ENCODE measurements around the gene CEP72. TPM values are rescaled to one million over a fixed set of nuclear protein-coding genes. Genes with fewer than 3 reads are reported as not detected.

Gene CEP72
- total and polyA plus RNA-seq, 2 experiments from 2014 or later = 1.7 to 2.4 TPM

DNA sequence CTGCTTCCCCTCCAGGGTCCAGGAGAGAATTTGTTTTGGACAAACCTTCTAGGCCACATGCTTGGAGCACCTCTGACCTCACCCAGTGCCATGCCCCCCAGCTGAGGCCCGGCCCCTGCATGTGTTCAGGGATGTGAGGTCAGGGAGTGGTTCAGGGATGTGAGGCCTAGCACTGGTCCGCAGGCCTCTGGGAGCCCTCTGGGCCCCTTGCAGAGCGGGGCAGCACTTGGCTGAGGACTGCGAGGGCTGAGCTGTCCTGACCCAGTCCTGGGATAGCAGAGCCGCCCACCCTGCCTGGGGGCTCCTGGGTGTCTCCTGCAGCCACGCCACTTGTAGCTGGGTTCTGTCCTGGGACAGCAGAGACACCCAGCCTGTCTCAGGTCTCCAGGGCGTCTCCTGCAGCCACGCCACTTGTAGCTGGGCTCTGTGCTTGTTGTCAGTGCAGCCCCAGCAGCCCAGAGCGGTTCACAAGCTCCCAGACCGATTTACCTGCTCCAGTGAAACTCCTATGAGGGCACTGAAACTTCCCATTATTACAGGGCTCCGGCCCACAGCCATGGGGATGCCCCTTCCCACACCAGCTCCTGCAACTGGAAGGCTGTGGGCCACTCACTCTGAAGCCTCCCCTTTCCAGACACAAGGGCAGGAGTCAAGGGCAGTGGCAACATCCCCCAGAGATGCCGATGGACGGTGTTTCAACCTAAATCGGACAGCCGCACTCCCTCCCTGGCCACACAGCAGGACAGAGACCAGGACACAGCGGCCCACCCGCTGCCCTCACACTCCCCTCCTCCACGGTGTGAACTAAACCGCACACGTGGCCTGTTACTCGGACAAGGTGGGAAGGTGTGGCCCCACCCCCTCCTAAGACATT lies 5.4 kb upstream of the CEP72 start:
- Histone ChIP-seq H3K9ac (no peak overlapping the region), H3K4me1 (ENCODE audit: insufficient read depth) (no peaks in the 10 kb centered on the region), H3F3A (ENCODE audit: insufficient read depth) (no peaks in the 10 kb centered on the region), H2AFZ (no peak overlapping the region), H3K79me2 (ENCODE audit: insufficient read depth) (no peaks in the 10 kb centered on the region), H3K4me3 (no peak overlapping the region), H3K9me2 (ENCODE audit: insufficient read depth) (no peaks in the 10 kb centered on the region), H3K36me3 (ENCODE audit: low read depth) (no peaks in the 10 kb centered on the region), H3K9me3 (ENCODE audit: low read depth) (no peaks in the 10 kb centered on the region), H3K4me2 (ENCODE audit: unreplicated experiment) (no peak overlapping the region), H4K20me1 (ENCODE audit: insufficient read depth) (no peaks in the 10 kb centered on the region), H3K27ac (no peak overlapping the region), H3K27me3 (replicated peaks; ENCODE audit: insufficient read depth) (no peaks in the 10 kb centered on the region)
- in situ Hi-C loops (cut with MboI) = no loop called here
- WGBS, 2 experiments (ENCODE audit: low coverage in 1 of 2, low lambda C conversion rate in 2 of 2, missing lambda C conversion rate in 2 of 2) = 31 to 32% methylated on average over 20 to 21 of the region's 21 CpGs
- no peak for DNase-seq
- TF ChIP-seq EZH2 (IDR thresholded peaks at IDR 0.05; ENCODE audit: insufficient read depth, poor library complexity, severe bottlenecking) (no peak), EZH2phosphoT487 (IDR thresholded peaks at IDR 0.05; ENCODE audit: insufficient read depth, low read depth) (no peak)

DNA sequence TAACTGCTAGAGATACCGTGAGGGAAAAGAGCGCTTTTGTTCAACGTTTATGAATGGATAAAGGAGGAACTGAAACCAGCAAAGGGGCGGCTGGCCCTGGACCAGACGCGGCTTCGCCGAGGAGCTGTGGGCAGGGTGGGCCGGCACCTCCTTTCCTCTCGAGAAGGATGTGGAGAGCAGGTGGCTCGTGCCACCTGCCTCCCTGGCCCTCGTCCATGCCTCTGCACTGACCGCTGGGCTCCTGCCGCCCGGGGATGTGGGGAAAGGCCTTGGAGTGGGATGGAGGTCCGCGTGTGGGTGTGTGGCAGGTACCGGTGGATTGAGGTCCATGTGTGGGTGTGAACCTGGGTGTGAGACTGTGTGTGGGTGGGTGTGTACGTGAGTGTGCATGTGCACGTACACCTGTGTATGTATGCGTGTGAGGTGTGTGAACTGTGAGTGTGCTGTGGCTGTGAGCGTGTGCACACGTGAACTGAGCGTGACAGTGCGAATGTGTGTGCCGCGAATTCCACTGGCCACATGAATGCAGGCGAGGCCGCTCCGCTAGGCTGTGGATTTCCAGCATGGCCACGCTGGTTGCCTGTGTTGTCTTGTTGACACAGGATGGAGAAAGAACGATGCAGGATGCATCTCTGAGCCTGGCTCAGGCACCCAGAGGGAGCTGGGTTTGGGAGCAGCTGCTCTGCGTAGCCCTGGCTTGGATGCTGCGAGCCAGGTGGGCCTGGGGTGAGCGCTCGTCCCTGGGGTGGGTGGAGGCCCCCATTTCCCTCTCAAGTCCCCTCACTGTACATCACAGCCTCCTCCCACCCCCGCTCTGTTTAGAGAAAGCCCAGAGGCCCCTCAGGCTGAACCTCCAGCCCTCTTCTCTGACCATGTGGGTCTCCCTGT lies 4.4 kb upstream of the CEP72 start:
- in situ Hi-C loops (cut with MboI) = no loop called here
- Histone ChIP-seq H3K79me2 (ENCODE audit: insufficient read depth) (peaks cover 3% of the 10 kb centered on the region), H3K27me3 (replicated peaks; ENCODE audit: insufficient read depth) (no peaks in the 10 kb centered on the region), H3K36me3 (ENCODE audit: low read depth) (no peaks in the 10 kb centered on the region), H3K4me1 (ENCODE audit: insufficient read depth) (no peaks in the 10 kb centered on the region), H4K20me1 (ENCODE audit: insufficient read depth) (no peaks in the 10 kb centered on the region), H2AFZ (no peak overlapping the region), H3K9ac (no peak overlapping the region), H3F3A (ENCODE audit: insufficient read depth) (no peaks in the 10 kb centered on the region), H3K4me3 (no peak overlapping the region), H3K4me2 (ENCODE audit: unreplicated experiment) (no peak overlapping the region), H3K9me2 (ENCODE audit: insufficient read depth) (no peaks in the 10 kb centered on the region), H3K9me3 (ENCODE audit: low read depth) (no peaks in the 10 kb centered on the region), H3K27ac (no peak overlapping the region)
- no peak for TF ChIP-seq EZH2phosphoT487 (IDR thresholded peaks at IDR 0.05; ENCODE audit: insufficient read depth, low read depth)
- TF ChIP-seq EZH2 (IDR thresholded peaks at IDR 0.05; ENCODE audit: insufficient read depth, poor library complexity, severe bottlenecking) = no peak
- DNase-seq = no peak
- WGBS, 2 experiments (ENCODE audit: low coverage in 1 of 2, low lambda C conversion rate in 2 of 2, missing lambda C conversion rate in 2 of 2) = 76 to 77% methylated on average over 32 to 37 of the region's 37 CpGs

DNA sequence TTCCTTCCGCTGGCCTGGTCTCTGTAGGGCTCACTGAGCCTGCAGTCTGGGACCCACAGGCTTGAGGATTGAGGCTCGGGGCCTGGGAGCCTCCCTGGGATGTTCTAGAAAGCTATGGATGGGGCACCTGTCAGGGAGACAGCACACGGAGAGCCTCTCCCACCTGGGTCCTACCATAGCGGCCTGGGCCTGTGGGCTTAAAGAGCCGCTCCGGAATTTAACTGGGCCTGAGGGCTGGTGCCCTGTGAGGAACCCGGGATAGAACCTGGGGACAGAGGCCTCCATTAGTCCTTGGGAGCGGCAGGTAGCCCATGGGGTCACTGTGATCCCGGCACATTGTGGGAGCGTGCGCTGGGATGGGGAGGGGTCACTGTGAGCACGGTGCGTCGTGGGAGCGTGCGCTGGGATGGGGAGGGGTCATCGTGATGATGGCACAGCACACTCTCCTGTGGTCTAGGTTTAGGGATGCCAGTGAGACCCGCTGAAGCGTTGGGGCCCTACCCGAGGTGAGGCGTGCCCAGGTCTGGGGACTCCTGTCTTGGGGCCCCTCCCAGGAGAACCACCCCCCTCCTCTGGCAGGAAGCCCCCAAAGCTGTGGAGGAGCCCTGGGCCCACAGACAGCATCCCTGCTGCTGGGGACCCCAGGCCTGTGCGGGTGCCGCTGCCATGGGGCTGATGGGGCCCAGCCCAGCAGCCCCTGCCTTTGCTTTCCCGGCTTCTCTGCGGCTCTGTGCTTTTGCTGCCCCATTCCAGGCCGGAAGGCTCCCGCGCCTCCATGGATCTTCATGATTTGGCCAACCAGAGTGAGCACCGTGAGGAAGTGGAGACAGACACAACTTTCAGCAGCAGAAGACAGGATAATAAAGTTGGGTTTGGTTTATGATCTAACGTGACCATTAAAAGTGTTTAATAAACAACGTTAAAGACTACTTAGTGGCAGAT lies 3.4 kb upstream of the CEP72 start:
- no peaks in the 10 kb centered on the region for H4K20me1 ChIP-seq (ENCODE audit: insufficient read depth)
- no peak overlapping the region for H3K4me2 ChIP-seq (ENCODE audit: unreplicated experiment)
- no peaks in the 10 kb centered on the region for H3K9me2 ChIP-seq (ENCODE audit: insufficient read depth)
- H3K27ac ChIP-seq = no peak overlapping the region
- H2AFZ ChIP-seq = no peak overlapping the region
- no peak overlapping the region for H3K9ac ChIP-seq
- peaks cover 12% of the 10 kb centered on the region for H3K79me2 ChIP-seq (ENCODE audit: insufficient read depth)
- 71 to 76% methylated on average over 28 to 31 of the region's 31 CpGs for WGBS, 2 experiments (ENCODE audit: low coverage in 1 of 2, low lambda C conversion rate in 2 of 2, missing lambda C conversion rate in 2 of 2)
- no peaks in the 10 kb centered on the region for H3K36me3 ChIP-seq (ENCODE audit: low read depth)
- in situ Hi-C loops (cut with MboI) = no loop called here
- H3F3A ChIP-seq (ENCODE audit: insufficient read depth) = no peaks in the 10 kb centered on the region
- no peaks in the 10 kb centered on the region for H3K27me3 ChIP-seq (replicated peaks; ENCODE audit: insufficient read depth)
- no peaks in the 10 kb centered on the region for H3K9me3 ChIP-seq (ENCODE audit: low read depth)
- H3K4me1 ChIP-seq (ENCODE audit: insufficient read depth) = no peaks in the 10 kb centered on the region
- TF ChIP-seq EZH2phosphoT487 (IDR thresholded peaks at IDR 0.05; ENCODE audit: insufficient read depth, low read depth) (no peak), EZH2 (IDR thresholded peaks at IDR 0.05; ENCODE audit: insufficient read depth, poor library complexity, severe bottlenecking) (no peak)
- no peak overlapping the region for H3K4me3 ChIP-seq
- DNase-seq = no peak

DNA sequence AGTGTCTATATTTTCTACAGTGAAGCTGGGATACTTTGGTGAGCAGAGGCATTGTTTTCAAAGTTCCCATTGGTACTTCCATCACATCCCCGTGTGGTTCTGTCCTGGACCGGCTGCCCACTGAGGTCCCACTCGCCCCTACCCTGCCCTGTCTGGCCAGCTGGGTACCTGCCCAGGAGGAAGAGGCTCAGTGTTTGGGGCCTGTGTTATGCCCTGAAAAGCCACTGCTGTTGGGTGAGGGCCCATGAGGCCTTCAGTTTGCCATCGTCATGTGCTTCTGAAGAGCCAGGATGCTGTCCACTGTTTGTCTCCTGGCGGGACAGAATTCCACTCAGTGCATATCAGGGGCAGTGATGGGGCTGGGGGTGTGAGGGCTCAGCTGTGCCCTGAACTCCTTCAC lies 2.6 kb upstream of the CEP72 start:
- in situ Hi-C loops (cut with MboI) = no loop called here
- H3K27ac ChIP-seq = no peak overlapping the region
- 88 to 94% methylated on average over 5 of the region's 5 CpGs for WGBS, 2 experiments (ENCODE audit: low coverage in 1 of 2, low lambda C conversion rate in 2 of 2, missing lambda C conversion rate in 2 of 2)
- H3K36me3 ChIP-seq (ENCODE audit: low read depth) = no peaks in the 10 kb centered on the region
- no peaks in the 10 kb centered on the region for H3F3A ChIP-seq (ENCODE audit: insufficient read depth)
- no peak overlapping the region for H3K4me3 ChIP-seq
- H4K20me1 ChIP-seq (ENCODE audit: insufficient read depth) = no peaks in the 10 kb centered on the region
- H3K9ac ChIP-seq = no peak overlapping the region
- TF ChIP-seq EZH2phosphoT487 (IDR thresholded peaks at IDR 0.05; ENCODE audit: insufficient read depth, low read depth) = no peak
- no peak for TF ChIP-seq EZH2 (IDR thresholded peaks at IDR 0.05; ENCODE audit: insufficient read depth, poor library complexity, severe bottlenecking)
- no peak overlapping the region for H2AFZ ChIP-seq
- no peaks in the 10 kb centered on the region for H3K4me1 ChIP-seq (ENCODE audit: insufficient read depth)
- no peak for DNase-seq
- no peaks in the 10 kb centered on the region for H3K27me3 ChIP-seq (replicated peaks; ENCODE audit: insufficient read depth)
- no peaks in the 10 kb centered on the region for H3K9me3 ChIP-seq (ENCODE audit: low read depth)
- peaks cover 14% of the 10 kb centered on the region for H3K79me2 ChIP-seq (ENCODE audit: insufficient read depth)
- H3K4me2 ChIP-seq (ENCODE audit: unreplicated experiment) = no peak overlapping the region
- no peaks in the 10 kb centered on the region for H3K9me2 ChIP-seq (ENCODE audit: insufficient read depth)

Data from GM23248 (cell line).